ENCODE data around the gene TEN1.

TEN1 gene

DNA sequence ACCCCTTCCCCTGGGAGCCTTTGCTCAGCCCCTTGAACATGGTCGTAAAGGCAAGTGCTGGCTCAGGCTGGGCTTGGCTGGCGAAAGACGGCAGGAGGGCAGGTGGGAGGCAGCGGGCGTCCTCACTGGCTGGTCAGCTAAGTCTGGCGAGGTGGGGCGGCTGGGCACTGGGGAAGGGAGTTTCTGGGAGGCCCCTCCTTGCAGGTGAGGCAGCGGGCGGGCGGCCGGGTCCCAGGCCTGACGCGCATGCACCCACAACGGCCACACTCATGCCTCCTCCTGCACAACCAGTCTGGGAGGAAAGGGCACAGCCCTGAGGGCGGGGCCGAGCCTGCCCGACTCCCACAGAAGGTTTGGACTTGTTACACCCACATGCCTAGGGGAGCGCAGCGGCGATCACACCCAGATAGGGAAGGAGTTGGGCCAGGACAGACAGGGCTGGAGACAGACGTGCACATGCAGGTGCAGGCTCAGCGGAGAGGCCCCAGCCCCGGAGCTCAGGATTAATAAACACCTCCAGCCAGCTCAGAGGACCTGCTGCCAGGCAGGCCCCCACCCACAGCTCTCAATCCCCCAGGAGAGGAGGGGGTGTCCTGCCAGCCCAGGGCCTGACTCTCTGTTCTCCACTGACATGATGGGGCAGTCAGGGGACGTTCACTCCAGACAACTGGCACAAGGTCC, 48.3 kb downstream of the TEN1 start, which contains the start of gene EVPL:
TSS of gene EVPL (minus strand) at position 148 of the 681 bp plus-strand sequence. CDS start at position 40, 108 bp downstream.
- DNase-seq (ENCODE audit: insufficient read length, low spot score) (no peak), FAIRE-seq (no peak)
- TF ChIP-seq, protein P1, sequence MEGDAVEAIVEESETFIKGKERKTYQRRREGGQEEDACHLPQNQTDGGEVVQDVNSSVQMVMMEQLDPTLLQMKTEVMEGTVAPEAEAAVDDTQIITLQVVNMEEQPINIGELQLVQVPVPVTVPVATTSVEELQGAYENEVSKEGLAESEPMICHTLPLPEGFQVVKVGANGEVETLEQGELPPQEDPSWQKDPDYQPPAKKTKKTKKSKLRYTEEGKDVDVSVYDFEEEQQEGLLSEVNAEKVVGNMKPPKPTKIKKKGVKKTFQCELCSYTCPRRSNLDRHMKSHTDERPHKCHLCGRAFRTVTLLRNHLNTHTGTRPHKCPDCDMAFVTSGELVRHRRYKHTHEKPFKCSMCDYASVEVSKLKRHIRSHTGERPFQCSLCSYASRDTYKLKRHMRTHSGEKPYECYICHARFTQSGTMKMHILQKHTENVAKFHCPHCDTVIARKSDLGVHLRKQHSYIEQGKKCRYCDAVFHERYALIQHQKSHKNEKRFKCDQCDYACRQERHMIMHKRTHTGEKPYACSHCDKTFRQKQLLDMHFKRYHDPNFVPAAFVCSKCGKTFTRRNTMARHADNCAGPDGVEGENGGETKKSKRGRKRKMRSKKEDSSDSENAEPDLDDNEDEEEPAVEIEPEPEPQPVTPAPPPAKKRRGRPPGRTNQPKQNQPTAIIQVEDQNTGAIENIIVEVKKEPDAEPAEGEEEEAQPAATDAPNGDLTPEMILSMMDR (IDR thresholded peaks at IDR 0.05; ENCODE audit: insufficient read depth, missing control alignments) = no peak

DNA sequence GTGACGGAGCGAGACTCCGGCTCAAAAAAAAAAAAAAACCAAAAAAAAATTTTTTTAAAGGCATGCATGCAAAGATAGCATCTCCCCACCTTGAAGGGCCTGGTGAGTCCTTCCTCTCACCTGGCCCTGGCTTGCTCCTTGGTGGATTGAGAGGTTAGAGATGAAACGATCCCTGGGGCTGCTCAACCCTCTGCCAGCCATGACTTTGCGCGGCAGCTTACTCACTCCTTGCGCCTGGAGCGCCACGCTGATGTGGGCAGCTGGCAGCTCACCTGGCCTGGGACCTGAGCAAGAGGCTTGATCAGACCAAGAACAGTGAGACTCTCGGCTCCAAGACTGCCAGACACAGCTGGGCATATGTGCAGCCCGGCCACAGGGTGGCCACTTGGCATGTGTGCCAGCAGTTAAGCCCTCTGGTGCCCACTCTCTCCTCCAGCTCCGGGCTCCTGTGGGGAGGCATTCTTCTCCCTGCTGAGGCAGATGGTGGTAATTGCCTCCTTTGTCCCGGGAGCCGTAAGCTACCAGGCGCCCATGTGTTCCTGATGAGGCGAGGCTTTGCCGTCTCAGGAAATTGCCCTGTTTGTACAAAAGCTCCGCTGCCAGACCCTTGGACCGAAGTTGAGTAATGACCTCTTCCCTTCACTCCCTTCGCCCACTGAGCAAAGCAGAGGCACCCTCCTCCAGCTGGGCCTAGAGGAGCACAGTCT, 53.2 kb downstream of the TEN1 start:
- no peak for DNase-seq (ENCODE audit: insufficient read length, low spot score)
- no peak for FAIRE-seq
- TF ChIP-seq, protein P1 (IDR thresholded peaks at IDR 0.05; ENCODE audit: insufficient read depth, missing control alignments) = no peak

DNA sequence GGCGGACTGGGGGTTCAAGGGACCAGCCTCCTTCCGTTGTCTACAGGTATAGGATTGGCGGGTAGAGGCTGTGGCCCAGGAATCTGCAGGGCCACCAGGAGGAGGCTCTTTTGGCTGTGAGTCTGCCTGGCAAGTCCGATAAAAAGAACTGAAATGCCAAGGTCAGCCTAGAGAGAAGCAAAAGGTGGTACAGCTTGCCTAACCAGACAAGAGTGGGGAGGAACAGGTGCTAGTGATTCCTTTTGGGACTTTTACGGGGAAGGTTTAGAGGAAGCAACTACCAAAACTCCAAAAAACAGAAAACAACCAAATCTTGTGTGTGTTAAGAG, 53.7 kb downstream of the TEN1 start:
- TF ChIP-seq, protein P1 (IDR thresholded peaks at IDR 0.05; ENCODE audit: insufficient read depth, missing control alignments) = no peak
- no peak for FAIRE-seq
- DNase-seq (ENCODE audit: insufficient read length, low spot score) = no peak

DNA sequence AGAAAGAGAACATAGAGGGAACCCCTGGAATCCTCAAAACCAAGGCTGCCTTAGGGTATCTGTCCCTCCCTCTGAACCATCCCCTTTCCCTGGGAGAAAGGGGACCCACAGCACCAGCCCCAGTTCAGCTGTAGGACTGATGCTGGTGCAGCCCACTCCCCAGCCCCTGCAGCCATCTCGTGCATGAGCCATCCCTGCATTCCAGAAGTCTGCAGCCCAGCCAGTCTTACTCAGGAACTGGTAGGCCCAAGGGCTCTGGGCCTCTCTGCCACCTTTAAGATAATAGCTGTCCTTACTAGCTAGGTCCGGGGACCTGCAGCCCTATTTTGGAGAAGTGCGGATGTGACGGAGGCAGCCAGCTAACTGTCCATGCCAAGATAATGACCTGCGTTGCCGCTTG, 54.1 kb downstream of the TEN1 start:
- DNase-seq (ENCODE audit: insufficient read length, low spot score) (no peak), FAIRE-seq (no peak)
- TF ChIP-seq, protein P1 (IDR thresholded peaks at IDR 0.05; ENCODE audit: insufficient read depth, missing control alignments) = no peak

DNA sequence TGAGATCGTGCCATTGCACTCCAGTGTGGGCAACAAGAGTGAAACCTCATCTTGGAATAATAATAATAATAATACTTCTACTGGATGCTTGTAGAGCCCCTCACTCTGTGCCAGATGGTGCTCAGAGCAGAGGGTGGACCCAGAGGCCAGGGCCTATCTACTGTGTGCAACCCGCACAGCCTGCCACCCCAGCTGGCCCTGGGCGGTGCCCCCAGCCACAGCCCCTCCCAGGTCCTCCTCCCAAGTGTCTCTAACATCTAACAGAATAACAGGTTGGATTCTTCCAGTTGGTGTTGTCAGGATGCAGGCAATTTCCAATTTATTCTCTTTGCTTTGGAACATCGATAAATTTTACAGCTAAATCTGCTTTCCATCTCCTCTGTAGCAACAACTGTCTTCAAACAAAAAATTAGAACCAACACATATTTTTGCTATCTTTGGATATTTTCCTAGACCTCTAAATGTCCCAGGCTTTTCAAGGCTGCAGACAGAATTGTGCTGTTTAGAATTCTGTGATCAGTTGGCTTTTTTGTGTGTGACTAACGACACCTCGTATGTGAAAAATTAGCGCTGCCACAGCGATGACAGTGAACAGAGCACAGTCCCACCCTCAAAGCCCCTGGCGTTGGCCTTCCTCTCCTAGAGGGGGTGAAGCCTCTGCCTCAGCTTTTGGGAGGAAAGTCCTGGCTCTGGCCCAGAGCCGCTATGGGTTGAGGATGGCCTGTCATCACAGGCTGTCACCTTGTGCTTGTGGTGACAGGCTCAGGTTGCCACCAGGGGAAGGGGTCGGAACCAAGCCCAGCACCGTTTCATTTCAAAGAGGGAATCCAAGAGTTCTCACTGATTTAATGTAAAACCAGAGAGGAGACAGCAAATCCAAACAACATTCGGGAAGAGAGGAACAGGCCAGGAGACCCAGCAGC, 55.6 kb downstream of the TEN1 start:
- FAIRE-seq (no peak), DNase-seq (ENCODE audit: insufficient read length, low spot score) (no peak)
- TF ChIP-seq, protein P1 (IDR thresholded peaks at IDR 0.05; ENCODE audit: insufficient read depth, missing control alignments) = no peak

DNA sequence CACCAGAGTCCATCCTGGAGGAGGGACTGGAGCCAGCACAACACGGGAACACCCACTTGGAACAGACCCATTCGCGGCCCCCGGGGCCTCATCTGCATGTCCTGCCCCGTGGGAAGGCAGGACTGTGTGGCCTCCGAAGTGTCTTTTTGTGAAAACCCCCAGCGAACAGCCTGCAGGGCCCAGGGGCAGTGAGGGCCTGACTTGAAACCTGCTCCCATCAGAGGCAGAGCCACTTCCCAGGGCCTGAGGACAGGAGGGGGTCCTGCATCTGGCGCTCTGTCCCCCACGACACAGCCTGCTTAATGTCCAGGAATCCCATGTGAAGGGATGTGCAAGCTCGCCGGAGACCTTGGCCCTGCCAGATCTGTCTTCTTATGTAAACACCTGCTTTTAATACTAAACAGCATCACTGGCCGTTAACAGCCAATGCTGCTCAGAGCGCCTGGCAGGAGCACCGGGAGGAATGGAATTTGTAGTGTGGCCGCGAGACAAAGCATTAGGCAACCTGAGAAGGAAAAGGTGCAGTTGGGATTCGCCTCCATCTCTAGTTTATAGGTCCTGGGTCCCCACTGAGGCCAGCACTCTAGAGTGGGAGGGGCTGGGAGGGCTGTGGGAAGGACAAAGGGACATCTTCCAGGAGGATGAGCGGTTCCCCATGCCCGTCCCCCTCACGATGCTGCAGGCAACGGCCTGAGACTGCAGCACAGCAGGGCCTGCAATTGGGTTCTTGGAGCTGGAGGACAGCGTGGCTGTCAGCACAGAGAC, 57.6 kb downstream of the TEN1 start:
- TF ChIP-seq, protein P1 (IDR thresholded peaks at IDR 0.05; ENCODE audit: insufficient read depth, missing control alignments) = no peak
- FAIRE-seq = no peak
- DNase-seq (ENCODE audit: insufficient read length, low spot score) = no peak

Measured in D721Med (cell line).